Measurements from ENCODE around the gene ATG10.
"Not testable (repeated sequence)": the region's sequence is repeated elsewhere in the genome, so short reads cannot be mapped to it uniquely, and the experiment has no call there.

Gene ATG10

DNA sequence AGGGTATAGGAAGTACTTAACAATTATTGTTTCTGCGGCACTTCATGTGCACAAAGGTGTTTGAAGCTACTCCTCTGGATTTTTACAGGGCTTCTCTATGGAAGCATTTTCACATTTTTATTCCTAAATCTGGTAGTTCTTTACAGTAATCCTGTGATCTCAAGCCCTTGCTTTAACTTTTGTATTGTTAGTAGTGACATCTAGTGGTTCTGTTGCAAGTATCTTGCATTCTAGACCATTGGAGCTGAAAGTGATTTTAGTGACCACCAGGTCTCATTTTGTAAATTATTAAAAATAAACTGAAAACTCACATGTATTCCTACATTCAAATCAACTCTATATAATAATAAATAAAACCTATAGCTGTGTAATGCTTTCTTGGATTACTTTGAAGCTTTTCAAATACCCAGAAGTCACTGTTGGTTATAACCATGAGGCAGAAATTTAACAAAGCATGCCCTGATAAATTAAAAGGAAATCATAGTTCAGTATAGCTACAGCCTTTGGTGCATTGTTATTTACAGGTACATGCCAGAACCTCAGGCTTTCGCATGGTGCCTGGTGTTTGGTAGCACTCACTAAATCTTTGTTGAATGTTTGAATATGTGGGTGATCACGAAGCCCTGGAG is 287.5 kb downstream of the ATG10 start:
- Histone ChIP-seq H3K4me3 (no peak overlapping the region), H3K27ac (no peak overlapping the region)

DNA sequence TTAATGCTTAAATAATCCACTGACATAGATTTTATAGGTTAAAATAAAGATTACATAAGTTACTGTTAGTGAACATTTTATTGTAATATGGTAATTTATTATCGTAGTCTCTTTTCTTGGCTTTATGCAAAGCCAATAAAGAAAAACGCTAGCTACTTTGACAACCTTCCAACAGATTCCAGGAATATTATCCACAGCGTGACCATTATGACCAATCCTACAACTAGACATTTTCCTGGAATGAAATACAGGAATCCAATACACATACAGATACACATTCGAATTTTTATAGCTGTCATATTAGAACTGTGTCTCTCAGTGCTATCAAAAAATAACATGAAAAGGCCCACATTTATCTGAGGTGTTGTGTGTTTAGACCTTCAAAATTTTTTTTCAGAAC is 293.2 kb downstream of the ATG10 start:
- Histone ChIP-seq H3K4me3 (no peak overlapping the region), H3K27ac (peak overlapping the region in 1 of 21 experiments; percentile 16)

DNA sequence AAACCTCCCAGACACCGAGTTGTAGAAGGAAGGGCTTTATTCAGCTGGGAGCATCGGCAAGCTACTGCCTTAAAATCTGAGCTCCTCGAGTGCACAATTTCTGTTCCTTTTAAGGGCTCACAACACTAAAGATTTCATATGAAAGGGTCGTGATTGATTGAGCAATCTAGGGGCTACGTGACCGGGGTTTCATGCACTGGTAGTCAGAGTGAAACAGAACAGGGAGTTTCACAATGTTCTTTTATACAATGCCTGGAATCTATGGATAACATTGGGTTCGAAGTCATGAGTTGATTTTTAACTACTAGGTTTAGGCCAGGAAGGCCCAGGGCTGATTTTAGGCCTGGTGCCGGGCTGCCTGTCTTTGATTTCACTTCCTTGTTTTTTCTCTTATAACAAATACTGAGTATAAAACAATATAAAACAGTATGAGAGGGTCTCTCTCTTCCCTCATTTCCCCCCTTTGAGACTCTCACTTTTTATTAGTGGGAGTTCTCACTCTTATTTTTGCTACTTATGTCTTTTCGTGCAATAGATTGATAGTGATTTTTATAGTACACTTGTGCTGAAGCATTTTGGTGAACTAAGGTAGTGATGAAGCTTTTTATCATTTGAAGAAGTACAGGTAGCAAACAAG is 295.6 kb downstream of the ATG10 start:
- H3K27ac ChIP-seq, result not testable (repeated sequence)

DNA sequence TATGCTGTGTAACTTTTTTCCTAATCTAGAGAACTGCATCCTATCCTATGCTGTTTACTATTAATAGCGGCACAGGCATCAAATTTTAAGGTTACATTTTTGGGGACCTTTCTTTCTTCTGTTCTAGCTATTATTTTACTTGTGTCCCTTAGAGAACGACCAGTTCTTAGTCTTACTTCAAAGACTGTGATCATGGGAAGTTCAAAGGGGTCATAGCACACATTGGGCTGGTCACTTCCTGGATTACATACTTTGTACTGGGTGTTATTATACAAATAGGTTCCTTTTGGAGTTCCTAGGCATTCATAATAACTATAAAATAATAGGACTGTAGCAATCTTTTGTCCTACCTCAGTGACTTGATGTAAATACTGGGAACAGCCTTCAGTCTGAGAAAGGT is 297.5 kb downstream of the ATG10 start:
- not testable (repeated sequence) for H3K27ac ChIP-seq, H3K4me3 ChIP-seq

More for the DNA sequence above, 295.6 kb downstream of the ATG10 start:
- H3K4me3 ChIP-seq, result not testable (repeated sequence)

DNA sequence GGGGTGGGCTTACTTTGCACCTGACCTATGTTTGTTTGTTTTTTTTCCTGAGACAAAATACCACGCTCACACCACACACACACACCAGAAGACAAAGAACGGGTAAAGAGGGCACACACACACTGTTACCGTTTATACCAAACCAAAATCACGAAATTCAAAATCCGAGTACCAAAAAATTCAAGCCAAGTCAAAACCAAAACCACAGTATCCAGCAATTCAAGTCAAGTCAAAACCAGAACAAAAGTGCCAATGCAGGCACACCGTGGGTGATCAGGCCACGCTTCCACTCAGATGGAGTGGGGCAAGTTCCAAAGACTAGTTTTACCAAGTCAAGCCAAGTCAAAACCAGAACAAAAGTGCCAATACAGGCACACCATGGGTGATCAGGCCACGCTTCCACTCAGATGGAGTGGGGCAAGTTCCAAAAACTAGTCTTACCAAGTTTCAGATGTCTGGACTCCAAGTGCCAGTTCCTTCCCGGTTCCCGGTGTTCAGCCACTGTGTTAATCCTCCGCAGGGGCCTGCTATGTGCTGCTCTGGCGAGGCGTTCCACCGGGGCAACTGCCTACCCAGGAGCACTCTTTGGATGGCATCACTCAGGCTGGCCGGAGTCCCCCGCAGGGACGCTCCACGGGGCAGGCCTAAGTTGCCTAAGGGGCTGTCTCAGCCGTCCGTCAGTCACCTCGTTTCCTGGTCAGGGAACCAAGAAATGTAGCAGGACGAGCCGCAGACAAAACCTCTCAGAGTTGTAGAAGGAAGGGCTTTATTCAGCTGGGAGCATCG is 300.9 kb downstream of the ATG10 start:
- H3K27ac ChIP-seq, H3K4me3 ChIP-seq: not testable (repeated sequence)

DNA sequence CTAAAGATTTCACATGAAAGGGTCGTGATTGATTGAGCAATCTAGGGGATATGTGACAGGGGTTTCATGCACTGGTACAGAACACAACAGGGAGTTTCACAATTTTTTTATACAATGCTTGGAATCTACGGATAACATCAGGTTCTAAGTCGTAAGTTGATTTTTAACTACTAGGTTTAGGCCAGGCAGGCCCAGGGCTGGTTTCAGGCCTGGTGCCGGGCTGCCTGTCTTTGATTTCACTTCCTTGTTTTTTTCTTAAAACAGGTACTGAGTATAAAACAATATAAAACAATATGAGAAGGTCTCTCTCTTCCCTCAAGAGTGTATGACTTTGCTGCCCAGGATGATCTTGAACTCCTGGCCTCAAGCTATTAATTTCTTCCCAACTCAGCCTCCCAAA is 301.6 kb downstream of the ATG10 start:
- not testable (repeated sequence) for H3K4me3 ChIP-seq, H3K27ac ChIP-seq

DNA sequence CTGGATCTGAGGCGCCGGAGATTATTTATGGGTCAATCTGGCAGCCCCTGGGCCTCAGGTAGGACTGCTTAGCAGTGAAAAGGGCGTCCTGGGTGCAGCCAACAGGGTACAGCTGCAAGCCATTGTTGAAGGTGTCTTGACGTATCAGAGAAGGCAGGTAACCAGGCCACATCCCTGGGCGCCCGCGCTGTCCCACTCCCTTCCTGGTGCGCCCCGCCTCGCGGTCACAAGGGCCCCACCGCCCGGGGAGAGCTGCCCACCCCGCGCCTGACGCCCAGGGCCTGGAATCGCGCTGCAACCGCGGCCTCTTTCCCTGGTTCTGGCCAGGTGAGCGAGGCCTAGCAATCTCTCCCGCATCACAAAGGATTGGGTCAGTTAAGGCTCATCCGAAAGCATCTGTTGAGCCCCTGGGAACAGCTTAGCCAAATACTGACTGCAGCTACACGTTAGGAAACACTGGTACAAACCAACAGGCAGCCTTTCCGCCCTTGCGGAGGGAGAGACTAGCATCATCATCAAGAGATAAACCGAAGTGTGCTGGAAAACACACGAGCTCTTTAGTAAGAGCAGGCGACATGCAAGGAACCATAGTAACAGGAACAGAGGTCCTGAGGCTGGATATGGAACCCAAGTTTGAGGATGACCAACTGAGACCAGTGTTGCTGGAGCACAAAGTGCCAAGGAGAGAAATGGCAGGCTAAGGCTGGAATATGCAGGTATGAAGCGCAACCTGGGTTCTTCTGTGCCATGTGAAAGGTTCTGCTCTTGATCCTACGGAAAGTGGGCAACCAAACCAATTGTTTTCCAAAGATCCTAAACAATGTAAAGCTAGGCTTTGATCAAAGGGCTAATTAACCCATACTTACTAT is 302.8 kb downstream of the ATG10 start:
- peak overlapping the region in 1 of 21 experiments; percentile 52 for H3K27ac ChIP-seq
- no peak overlapping the region for H3K4me3 ChIP-seq

DNA sequence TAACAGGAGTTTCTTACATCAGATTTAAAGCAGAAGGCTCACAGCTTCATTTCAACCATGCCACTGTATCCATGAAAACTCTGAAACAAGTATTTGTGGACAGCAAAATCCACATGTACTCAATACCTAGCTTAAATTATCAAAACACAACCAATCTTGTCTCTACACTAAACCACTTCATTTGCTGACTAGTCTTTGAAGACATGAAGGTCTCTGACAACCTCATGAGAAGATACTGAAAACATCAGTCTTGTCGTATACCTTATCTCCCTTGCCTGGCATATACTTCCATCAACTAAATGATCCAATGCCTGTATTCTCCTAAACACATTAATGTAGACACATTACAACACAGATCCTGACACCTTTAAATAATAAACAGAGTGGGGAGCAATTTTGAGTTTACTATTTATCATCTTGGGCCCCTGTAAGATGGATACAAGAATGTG is 303.4 kb downstream of the ATG10 start:
- no peak overlapping the region for H3K27ac ChIP-seq
- H3K4me3 ChIP-seq, result no peak overlapping the region

DNA sequence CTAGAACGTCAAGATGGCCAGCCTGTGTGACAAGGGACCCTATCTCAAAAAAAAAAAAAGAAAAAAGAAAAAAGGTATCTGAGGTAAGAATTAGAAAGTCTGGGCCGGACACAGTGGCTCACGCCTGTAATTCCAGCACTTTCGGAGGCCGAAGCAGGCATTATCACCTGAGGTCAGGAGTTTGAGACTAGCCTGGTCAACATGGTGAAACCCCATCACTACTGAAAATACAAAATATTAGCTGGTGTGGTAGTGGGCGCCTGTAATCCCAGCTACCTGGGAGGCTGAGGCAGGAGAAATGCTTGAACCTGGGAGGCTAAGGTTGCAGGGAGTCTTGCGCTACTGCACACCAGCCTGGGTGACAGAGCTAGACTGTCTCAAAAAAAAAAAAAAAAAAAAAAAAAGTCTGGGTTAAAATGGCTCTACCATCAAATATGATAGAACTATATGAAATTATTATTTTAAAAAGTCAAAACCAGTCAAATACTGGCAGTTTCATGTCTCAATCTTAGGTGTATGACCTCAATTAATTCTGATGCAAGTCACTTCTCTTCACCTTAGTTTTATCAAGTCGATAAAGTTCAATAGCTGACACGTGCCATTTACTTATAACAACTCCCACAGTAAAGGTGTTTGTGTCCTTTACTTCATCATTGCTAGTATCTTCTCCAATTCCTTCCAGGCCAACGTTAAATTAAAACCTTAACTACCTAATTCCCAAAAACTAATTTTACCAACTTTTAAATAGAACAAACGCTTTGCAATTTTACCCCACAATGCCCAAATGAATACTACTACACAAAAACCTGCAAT is 305.2 kb downstream of the ATG10 start:
- H3K4me3 ChIP-seq, result peak overlapping the region; percentile 63 to 88 (median 78)
- peak overlapping the region in 19 of 21 experiments; percentile 82 to 97 (median 93) for H3K27ac ChIP-seq

DNA sequence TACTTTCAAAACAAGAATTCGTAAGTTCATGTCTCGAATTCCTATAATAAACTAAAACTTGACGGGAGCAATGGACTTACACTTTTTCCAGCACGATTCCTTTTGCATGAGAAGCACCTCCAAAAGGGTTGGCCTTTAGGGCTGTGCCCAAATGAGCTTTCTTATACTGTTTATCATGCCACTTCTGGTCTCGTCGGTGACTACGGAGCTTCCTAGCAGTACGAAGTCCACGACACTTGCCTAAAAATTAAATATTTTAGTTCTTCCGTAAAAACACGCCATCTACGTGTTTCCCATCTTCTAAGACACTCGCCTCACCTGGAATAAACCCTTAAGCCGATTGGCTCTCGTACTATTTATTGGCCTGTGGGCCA is 305.8 kb downstream of the ATG10 start:
- Histone ChIP-seq H3K4me3 (peak overlapping the region; percentile 63 to 88 (median 78)), H3K27ac (peak overlapping the region; percentile 65 to 97 (median 93))

DNA sequence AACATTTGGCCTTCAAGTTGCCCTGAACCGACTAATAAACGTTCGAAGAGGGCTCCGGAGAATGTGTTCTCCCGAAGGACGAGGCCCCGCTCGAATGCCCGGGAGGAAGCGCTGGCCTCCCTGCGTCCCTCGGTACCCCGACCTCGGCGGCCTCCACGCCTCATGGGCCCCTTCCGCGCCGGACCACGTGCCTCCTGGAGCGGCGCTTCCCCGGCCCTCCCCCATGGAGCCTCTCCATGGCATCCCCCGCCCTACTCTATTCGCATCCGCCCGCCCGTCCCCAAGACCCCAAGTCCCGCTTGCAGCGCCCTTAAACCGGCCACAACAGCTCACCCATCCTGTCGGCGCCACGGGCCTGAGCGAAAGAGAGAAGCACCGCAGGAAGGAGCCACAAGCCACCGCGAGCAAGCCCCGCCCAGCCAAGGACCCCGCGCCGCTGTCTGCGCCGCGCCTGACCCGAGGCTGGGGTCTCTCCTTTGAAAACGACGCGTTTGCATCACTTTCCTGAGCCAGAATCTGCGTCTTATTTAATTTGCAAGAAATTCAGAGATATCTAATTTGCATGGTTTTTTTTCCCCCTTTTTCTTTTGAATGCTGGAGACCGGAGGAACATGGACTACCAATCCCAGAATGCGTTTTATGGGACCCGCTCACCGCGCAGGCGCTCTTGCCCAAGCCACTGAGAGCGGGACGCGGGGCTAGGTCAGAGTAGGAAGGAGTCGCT is 306.3 kb downstream of the ATG10 start, which contains the start of gene RPS23:
Gene RPS23 (minus strand): TSS at position 368 of the 724 bp plus-strand sequence. CDS start 31 bp downstream, at position 337.
- Histone ChIP-seq H3K27ac (peak within 1 kb of the TSS; percentile 65 to 97 (median 93)), H3K4me3 (peak within 1 kb of the TSS; percentile 63 to 88 (median 78))

DNA sequence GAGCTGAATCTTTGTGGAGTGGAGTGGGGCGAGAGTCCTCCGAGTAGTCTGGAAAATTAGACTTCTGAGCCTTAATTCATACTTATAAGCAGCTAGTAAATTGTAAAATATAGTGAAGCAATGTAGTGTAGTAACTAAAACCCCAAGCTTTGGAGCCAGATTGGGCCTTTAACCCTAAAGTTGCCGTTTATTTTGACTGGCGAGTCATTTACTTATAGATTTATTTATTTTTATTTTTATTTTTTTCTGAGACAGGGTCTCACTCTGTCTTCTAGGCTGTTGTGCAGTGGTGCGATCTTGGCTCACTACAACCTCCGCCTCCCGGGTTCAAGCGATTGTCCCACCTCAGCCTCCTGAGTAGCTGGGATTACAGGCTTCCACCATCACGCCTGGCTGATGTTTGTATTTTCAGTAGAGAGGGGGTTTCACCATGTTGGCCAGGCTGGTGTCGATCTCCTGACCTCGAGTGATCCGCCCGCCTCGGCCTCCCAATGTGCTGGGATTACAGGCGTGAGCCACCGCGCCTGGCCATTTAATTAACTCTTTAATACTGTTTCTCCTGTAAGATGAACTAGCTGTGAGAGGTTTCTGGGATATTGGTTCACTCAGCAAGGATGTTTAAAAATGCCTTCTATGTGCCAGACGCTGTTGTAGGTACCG is 307.0 kb downstream of the ATG10 start:
- H3K27ac ChIP-seq, result peak overlapping the region in 20 of 21 experiments; percentile 71 to 97 (median 93)
- H3K4me3 ChIP-seq, result peak overlapping the region; percentile 63 to 88 (median 78)

DNA sequence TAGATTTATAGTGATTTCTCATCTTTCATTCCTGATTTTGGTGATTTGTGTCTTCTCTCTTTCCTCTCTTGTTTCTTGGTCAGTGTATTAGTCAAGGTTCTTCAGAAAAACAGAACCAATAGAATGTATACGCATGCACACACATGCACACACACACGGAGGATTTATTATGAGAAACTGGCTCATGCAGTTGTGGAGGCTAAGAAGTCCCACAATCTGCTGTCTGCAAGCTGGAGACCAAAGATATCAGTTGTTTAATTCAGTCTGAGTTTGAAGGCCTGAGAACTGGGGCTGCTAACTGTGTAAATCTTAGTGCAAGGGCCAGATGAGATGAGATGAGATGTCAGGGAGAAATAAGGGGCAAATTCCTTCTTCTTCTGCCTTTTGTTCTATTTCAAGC is 312.1 kb downstream of the ATG10 start:
- H3K4me3 ChIP-seq, result no peak overlapping the region

DNA sequence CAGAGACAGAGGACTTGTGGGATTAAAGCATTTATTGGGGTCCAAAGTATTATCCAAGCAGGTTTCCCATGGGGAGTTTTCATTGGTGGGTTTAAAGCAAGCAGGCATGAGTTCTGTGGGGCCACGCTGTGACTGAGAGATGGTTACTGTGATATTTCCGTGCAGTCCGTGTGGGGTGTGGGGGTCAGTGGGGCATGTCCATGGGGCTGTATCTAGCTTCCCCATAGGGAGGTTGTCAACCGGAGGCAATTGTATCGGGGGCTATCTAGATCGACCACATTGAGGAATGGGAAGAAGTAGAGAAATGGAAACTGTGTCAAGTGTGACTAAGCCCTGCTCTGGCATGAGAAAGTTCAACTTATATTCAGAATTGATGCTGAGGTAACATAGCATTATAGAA is 313.4 kb downstream of the ATG10 start:
- Histone ChIP-seq H3K27ac (no peak overlapping the region), H3K4me3 (no peak overlapping the region)

More for the DNA sequence above, 312.1 kb downstream of the ATG10 start:
- no peak overlapping the region for H3K27ac ChIP-seq

DNA sequence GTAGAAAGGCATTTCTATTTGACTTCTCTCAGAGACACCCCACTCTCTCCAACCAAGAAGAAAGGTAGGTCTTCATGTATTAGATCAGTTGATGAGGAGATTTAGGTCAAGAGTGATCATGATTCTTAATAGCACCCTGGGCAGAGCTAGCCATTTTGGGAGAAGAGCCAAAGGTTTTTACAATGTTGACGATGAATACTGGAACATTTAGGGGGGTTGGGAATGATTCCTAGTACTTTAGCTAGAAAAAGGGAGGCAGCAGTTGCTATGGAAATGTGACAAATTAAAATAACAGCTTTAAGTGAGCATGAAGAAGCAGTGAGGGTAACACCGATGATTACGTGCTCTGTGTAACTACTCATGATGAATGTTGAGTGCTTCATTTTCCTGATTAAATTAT is 315.8 kb downstream of the ATG10 start:
- Histone ChIP-seq H3K27ac (no peak overlapping the region), H3K4me3 (no peak overlapping the region)

DNA sequence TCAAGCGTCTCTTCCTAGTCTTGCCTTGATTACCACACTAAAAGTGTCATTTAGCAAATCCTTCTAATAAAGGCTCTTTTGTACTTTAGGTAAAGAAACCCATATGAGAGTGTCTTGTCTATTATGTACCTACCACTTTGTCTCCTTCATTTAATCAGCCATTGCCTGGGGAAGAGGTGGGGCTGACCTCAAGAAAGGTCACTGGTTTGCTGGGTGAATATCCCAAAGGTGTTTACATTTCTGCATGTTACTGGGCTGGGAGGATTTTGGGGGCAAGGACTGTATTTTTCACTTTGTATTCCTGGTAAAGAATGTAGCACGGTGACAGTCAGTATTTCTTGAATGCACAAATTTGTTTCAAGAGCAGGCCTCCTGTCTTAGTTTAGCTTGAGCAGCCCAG is 318.2 kb downstream of the ATG10 start:
- Histone ChIP-seq H3K4me3 (no peak overlapping the region), H3K27ac (no peak overlapping the region)

DNA sequence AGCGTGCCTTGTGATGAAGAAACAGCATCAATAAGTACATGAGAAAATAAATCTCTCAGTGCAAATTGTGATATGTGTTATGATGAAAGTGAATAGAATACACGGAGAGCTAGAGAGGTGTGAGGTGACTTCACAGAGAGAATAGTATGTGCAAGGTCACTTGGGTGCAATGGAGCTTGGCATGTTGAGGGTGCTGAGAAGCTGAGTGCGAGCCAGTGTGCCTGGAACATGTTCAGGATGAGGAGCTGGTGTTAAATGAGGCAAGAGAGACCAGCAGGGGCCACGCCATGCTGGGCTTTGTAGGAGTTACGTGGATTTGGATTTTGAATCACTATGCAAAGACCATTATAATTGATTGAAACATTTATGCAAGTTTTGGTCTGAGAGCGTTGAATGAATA is 319.1 kb downstream of the ATG10 start:
- H3K4me3 ChIP-seq, result no peak overlapping the region
- no peak overlapping the region for H3K27ac ChIP-seq

DNA sequence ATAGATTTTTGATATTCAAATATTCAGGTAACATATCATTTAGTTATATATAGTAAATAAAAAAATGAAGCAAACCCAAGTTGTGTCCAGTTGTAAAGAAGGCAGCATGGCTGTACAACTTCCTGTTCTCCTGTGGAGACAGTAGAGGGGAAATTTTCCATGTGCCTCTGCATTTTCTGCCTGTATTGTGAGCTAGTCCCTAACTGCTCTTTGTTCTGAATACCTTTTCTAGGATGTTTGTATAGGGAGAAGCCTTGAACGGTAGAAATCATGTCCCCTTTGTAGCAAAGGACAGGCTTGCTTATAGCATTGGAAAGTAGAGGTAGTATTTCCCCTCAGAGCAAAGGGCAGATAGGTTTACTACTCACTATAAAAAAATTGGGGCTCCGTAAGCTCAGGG is 319.6 kb downstream of the ATG10 start:
- no peak overlapping the region for H3K4me3 ChIP-seq
- H3K27ac ChIP-seq, result no peak overlapping the region
